OCI-LY1 (cell line): ENCODE measurements around the gene ORM2.

Source experiments
- H2AFZ ChIP-seq: fragments of 200-600 bp; sonication (generic), shearing (Covaris generic); 2 replicates; pipeline ENCODE4 v1.6.0; 2014; ENCODE audit warnings: antibody characterized with exemption, mild to moderate bottlenecking, low read length
- H3F3A ChIP-seq: fragments of 200-600 bp; sonication (generic), shearing (Covaris generic); 2 replicates; pipeline ENCODE4 v1.6.0; 2014; ENCODE audit warnings: mild to moderate bottlenecking, antibody characterized with exemption, low read length, moderate library complexity; ENCODE audit not compliant: insufficient read depth
- H3K27ac ChIP-seq: fragments of 200-600 bp; sonication (generic); 2 replicates; pipeline ENCODE4 v1.5.1; 2014; ENCODE audit warnings: low read length, mixed run types, mild to moderate bottlenecking, low read depth; ENCODE audit not compliant: poor library complexity, severe bottlenecking
- H3K27me3 ChIP-seq: fragments of 200-600 bp; sonication (generic); 2 replicates; pipeline ENCODE4 v1.6.0; 2014; ENCODE audit warnings: antibody characterized with exemption, mild to moderate bottlenecking, low read length, moderate library complexity; ENCODE audit not compliant: insufficient read depth
- H3K36me3 ChIP-seq: fragments of 200-600 bp; sonication (generic); 2 replicates; pipeline ENCODE4 v1.6.1; 2014; ENCODE audit warnings: mild to moderate bottlenecking, antibody characterized with exemption, low read length, moderate library complexity, mixed read lengths; ENCODE audit not compliant: insufficient read depth
- H3K4me1 ChIP-seq: fragments of 200-600 bp; sonication (generic); 2 replicates; pipeline ENCODE4 v1.5.1; 2014; ENCODE audit warnings: mild to moderate bottlenecking, low read length, moderate library complexity; ENCODE audit not compliant: insufficient read depth, severe bottlenecking
- H3K4me2 ChIP-seq: fragments of 200-600 bp; sonication (generic), shearing (Covaris generic); 2 replicates; pipeline ENCODE4 v1.6.1; 2014; ENCODE audit warnings: low read length
- H3K4me3 ChIP-seq: fragments of 200-600 bp; sonication (generic); 2 replicates; pipeline ENCODE4 v1.5.1; 2014; ENCODE audit warnings: low read length, low read depth, mild to moderate bottlenecking, mixed read lengths; ENCODE audit not compliant: poor library complexity, severe bottlenecking
- H3K79me2 ChIP-seq: fragments of 200-600 bp; shearing (Covaris generic); 2 replicates; pipeline ENCODE4 v1.6.1; 2016; ENCODE audit warnings: mixed run types, low read length, mixed read lengths; ENCODE audit not compliant: insufficient read depth
- H3K9ac ChIP-seq: fragments of 200-600 bp; sonication (generic), shearing (Covaris generic); 2 replicates; pipeline ENCODE4 v1.6.1; 2014; ENCODE audit warnings: mild to moderate bottlenecking, low read length, mixed read lengths
- H3K9me2 ChIP-seq: fragments of 200-600 bp; sonication (generic), shearing (Covaris generic); 2 replicates; pipeline ENCODE4 v1.6.1; 2014; ENCODE audit warnings: low read depth, mild to moderate bottlenecking, low read length, mixed read lengths
- H3K9me3 ChIP-seq: fragments of 200-600 bp; shearing (Covaris generic); 2 replicates; pipeline ENCODE4 v1.6.1; 2014; ENCODE audit warnings: low read length, mixed read lengths
- H4K20me1 ChIP-seq: fragments of 200-600 bp; sonication (generic), shearing (Covaris generic); 2 replicates; pipeline ENCODE4 v1.6.0; 2016; ENCODE audit warnings: mild to moderate bottlenecking, low read length; ENCODE audit not compliant: insufficient read depth
- CTCF ChIP-seq: fragments of 200-600 bp; sonication (generic), shearing (Covaris generic); IDR thresholded peaks from 2 replicates; pipeline ENCODE4 v1.5.1; 2017; ENCODE audit warnings: mild to moderate bottlenecking, antibody characterized with exemption, low read length, moderate library complexity, mixed read lengths
- EZH2 ChIP-seq: fragments of 200-600 bp; sonication (generic), shearing (Covaris generic); IDR thresholded peaks from 2 replicates; pipeline ENCODE4 v1.8.0; 2017; ENCODE audit warnings: borderline replicate concordance, mixed run types, mild to moderate bottlenecking, antibody characterized with exemption, low read length, moderate library complexity, mixed read lengths

The ORM2 gene

DNA sequence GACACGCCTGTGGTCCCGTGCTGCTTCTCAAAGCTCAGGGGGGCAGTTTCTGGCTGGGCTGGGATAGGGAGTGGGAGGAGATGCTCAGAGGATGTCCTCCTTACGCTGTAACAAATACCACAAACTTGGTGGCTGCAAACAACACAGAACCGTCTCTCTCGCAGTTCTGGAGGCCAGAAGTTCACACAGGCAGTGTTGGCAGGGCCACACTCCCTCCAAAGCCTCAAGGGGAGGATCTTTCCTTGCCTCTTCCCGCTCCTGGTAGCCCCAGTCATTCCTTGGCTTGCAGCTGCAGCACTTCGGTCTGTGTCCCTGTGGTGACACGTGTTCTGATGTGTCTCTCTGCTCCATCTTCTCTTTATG lies 17.2 kb upstream of the ORM2 start:
- H3F3A ChIP-seq, result no peaks in the 10 kb centered on the region
- H4K20me1 ChIP-seq, result no peaks in the 10 kb centered on the region
- no peak overlapping the region for H3K27ac ChIP-seq
- TF ChIP-seq EZH2, result no peak
- TF ChIP-seq CTCF, result no peak
- H3K9me3 ChIP-seq, result no peaks in the 10 kb centered on the region
- no peaks in the 10 kb centered on the region for H3K36me3 ChIP-seq
- no peaks in the 10 kb centered on the region for H3K9me2 ChIP-seq
- H3K4me2 ChIP-seq, result no peak overlapping the region
- no peaks in the 10 kb centered on the region for H3K79me2 ChIP-seq
- no peak overlapping the region for H3K4me3 ChIP-seq
- H3K4me1 ChIP-seq, result no peaks in the 10 kb centered on the region
- no peak overlapping the region for H2AFZ ChIP-seq
- H3K27me3 ChIP-seq, result peaks cover 4% of the 10 kb centered on the region
- no peak overlapping the region for H3K9ac ChIP-seq

- no peaks in the 10 kb centered on the region for H3K36me3 ChIP-seq
- H3K4me2 ChIP-seq, result no peak overlapping the region
- H3K27me3 ChIP-seq, result peaks cover 4% of the 10 kb centered on the region
- H3K79me2 ChIP-seq, result no peaks in the 10 kb centered on the region
- no peaks in the 10 kb centered on the region for H3K4me1 ChIP-seq
- H3K9me2 ChIP-seq, result no peaks in the 10 kb centered on the region
- H3K9me3 ChIP-seq, result no peaks in the 10 kb centered on the region
- H4K20me1 ChIP-seq, result no peaks in the 10 kb centered on the region
- H3K9ac ChIP-seq, result no peak overlapping the region
- H2AFZ ChIP-seq, result no peak overlapping the region
- no peaks in the 10 kb centered on the region for H3F3A ChIP-seq
- no peak overlapping the region for H3K27ac ChIP-seq
- H3K4me3 ChIP-seq, result no peak overlapping the region
- TF ChIP-seq CTCF, result no peak
- no peak for TF ChIP-seq EZH2
Measured at GRCh38 chr9:114313186-114313585, 16.5 kb upstream of the ORM2 start.

DNA sequence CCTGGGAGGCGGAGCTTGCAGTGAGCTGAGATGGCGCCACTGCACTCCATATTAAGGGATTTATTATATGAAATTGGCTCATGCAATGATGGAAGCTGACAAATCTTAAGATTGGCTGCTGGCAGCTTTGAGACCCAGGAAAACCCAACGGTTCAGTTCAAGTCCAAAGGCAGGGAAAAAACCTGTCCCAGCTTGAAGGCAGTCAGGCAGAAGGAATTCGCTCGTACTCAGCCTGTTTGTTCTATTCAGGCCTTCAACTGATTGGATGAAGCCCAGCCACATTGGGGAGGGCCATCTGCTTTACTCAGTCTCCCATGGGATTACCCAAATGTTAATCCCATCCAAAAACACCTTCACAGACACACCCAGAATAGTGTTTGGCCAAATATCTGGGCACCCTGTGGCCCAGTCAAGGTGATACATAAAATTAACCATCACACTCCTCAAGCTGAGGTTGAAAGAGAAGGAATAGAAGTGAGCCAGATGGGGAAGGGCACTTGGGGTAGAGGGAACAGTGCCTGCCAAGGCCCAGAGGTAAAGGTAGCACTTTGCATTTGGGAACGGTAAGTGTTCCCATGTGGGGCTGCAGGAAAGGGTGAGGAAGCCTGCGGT lies 15.3 kb upstream of the ORM2 start:
- Histone ChIP-seq H3K36me3 (no peaks in the 10 kb centered on the region), H3K27me3 (no peaks in the 10 kb centered on the region; the same call in 1 of the 2 replicates), H3K4me1 (no peaks in the 10 kb centered on the region), H4K20me1 (no peaks in the 10 kb centered on the region), H2AFZ (no peak overlapping the region), H3F3A (no peaks in the 10 kb centered on the region), H3K79me2 (no peaks in the 10 kb centered on the region), H3K9ac (no peak overlapping the region), H3K4me3 (no peak overlapping the region), H3K9me2 (no peaks in the 10 kb centered on the region), H3K27ac (no peak overlapping the region), H3K9me3 (no peaks in the 10 kb centered on the region), H3K4me2 (no peak overlapping the region)
- no peak for TF ChIP-seq EZH2
- no peak for TF ChIP-seq CTCF
